ENCODE results near the gene SVOPL.

SVOPL gene

DNA sequence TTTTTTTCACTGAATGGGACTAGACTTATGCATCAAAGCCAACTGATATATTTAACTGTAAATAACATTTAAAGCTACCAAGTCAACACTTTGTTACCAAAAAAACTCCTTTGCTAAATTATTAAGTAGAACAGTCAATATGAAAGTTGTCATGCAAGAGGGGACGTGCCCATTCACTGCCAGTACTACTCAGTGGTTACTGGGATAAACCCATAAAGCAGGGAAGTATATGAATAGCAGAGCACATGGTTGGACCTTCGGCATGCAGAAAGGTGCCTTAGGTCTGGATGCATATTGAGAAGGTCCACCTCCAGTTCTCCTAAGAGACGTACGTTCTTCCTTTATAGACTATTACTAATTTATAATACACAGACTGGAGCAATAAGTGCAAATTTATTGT lies 120.1 kb downstream of the SVOPL start:
- intact Hi-C loops (cut with DNase I): no loop called here

DNA sequence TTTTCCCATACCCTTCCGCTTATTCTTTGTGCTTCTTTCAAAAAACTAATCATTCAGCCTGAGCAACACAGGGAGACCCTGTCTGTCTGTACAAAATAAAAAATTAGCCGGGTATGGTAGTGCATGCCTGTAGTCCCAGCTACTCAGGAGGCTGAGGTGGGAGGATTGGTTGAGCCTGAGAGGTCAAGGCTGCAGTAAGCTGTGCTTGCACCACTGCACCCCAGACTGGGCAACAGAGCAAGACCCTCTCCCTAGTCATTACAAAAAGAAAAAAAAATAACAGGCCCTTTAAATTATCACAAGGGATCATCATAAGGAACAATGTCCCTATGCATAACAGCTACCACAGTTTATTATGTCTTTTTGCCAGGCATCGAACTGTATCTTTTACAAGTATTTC lies 121.5 kb downstream of the SVOPL start:
- DNase-seq: no peak
- intact Hi-C loops (cut with DNase I): no loop called here

More for the DNA sequence above, 120.1 kb downstream of the SVOPL start:
- no peak for DNase-seq

- intact Hi-C loops (cut with DNase I): no loop called here
- no peak for DNase-seq
Measured at GRCh38 chr7:138579136-138579535, 122.0 kb downstream of the SVOPL start.

GRCh38 chr7:138575897-138576428 lies 125.2 kb downstream of the SVOPL start:
- no peak for DNase-seq
- intact Hi-C loops (cut with DNase I): no loop called here

DNA sequence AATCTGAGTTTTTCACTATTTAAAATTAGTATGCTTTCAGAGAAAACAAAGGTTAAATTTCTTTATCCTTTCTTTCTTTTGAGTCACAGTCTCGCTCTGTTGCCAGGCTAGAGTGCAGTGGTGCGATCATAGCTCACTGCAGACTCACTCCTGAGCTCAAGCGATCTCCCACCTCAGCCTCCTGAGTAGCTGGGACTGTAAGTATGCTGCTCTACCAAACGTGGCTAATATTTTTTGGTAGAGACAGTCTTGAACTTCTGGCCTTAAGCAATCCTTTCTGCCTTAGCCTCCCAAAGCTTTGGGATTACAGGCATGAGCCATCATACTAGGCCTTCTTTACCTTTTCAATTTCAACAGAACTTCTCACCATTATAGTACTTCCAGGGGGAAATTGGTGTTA lies 127.4 kb downstream of the SVOPL start:
- intact Hi-C loops (cut with DNase I): no loop called here
- DNase-seq: no peak

DNA sequence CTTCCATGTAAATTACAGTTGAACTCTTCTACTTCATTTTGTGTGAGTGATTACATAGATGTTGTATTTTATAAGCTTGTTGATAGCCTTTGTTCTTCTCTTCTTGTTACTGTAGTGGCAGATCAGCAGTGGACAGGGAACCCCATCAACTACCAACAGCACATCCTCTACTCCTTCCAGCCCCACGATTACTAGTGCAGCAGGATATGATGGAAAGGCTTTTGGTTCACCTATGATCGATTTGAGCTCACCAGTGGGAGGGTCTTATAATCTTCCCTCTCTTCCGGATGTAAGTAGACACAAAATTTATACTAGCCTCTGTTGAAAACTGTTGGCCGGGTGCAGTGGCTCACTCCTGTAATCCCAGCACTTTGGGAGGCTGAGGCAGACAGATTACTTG lies 130.4 kb downstream of the SVOPL start:
- no peak for DNase-seq
- intact Hi-C loops (cut with DNase I): no loop called here

DNA sequence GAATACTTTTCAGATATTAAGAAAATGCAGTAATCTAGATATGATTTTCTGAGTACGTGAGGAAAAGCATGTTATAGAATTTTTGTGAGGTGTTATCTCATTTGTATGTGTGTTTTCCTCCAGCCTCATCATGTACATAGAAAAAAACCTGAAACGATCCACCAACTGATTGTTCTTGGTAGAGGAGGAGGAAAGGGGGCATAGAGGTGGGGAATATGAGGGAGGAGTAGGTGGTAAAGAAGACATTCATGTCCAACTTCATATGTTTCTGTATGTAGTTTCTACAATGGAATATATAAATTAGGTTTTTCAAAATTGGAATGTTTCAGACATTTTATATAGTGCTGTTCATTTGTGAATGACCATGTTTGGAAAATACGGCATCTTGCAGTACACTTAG lies 131.7 kb downstream of the SVOPL start:
- DNase-seq: no peak
- intact Hi-C loops (cut with DNase I): no loop called here

- intact Hi-C loops (cut with DNase I): no loop called here
- no peak for DNase-seq
Measured at GRCh38 chr7:138568655-138569054, 132.5 kb downstream of the SVOPL start.

DNA sequence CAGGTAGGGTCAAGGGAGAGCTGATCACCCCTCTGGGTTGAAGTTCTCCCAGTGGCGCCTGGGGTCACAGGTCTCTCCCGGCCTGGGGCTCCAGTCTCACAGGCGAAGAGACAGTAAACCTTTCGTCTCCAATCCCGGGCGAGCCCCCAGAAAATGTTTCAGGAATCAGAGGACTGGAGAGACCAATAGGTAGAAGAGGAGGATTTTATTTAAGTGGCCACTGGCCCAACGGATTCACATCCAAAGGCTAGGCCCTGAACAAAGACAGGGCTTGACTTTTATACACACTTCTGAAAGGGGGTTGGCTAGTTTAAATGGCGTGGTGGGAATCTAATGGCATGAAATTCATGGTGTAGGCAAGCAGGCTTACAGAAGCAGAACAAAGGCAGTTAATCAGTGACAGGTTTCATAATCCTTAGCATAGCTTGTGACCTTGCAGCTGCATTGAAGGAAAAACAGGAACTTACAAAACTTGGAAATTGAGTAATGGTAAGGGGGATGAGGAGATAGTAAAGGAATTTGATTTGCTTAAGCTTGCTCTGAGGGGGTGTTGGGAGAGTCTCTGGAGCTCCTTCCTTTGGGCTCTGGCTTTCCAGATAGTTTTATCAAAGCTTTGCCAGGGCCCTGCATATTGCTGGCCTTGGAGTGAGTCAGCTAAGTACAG lies 135.6 kb downstream of the SVOPL start:
- DNase-seq: no peak
- intact Hi-C loops (cut with DNase I): no loop called here

DNA sequence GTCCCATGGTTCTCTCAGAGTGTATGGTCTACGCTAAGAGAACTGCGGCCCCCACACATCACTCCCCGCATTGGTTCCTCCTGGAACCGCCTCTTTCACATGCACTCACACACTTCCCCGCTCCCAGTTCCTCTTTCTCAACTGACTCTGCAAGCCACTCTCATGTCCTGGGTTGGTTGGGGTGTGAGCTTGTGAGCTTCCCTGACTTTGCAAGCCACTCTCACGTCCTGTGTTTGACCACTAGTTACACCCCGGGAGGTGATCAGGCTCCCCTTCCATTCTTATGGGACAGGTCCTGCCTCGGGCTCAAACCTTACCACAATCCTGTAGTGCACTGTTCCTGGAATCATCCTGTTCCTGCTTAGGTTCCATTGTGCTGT lies 136.1 kb downstream of the SVOPL start:
- intact Hi-C loops (cut with DNase I): no loop called here
- DNase-seq: no peak

DNA sequence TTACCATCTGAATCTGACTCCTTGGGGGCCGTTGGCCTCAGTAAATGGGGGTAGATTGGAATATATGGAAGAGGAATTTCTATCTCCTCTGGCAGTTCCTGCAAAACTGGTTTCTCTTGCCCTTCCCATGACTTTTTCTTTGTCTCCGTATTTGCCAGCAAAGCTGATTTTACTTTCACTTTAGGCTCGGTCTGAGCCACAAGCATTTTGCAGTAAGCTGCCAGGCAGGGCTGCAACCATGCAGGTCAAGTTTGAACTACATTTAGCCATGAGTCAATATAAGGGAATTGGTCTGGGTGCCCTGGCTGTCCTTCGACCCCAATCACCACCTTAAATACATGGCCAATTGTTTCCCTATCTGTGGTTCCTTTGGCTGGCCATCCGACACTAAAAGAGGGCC lies 136.8 kb downstream of the SVOPL start:
- no peak for DNase-seq
- intact Hi-C loops (cut with DNase I): no loop called here

DNA sequence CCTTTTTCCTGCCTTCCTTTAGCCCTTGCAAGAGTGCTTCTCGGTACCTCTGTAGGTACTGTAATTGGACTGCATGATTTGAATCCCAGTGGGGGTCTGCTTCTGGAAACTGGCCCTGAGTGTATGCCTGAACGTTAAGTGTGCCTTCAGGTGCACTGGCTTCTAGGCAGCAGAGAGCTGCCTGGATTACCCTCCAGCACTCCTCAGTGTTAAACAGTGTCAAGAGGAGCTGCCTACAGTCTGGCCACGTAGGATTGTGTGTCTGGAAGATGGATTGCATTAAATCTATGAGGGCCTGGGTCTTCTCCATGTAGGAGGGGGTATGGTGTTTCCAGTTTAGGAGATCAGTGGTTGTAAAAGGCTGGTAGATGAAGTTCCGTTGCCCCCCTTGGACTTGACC lies 137.4 kb downstream of the SVOPL start:
- no peak for DNase-seq
- intact Hi-C loops (cut with DNase I): no loop called here

DNA sequence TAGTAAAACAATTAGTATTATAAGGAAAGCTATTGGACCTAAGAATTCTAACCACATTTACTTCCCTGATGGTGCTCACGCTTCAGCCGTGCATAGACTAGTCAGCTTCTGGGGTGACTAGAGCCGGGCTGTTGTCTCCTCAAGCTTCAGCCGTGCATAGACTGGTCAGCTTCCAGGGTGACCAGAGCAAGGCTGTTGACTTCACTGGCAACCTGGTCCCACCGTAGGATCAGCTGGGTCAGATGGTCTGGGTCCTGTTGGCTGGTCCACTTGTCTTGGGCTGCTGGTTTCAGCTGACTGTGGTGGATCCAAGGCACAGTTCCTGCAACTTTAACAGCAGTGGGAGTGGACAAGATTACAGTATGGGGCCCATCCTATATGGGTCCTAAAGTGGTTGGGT lies 141.7 kb downstream of the SVOPL start:
- no peak for DNase-seq
- intact Hi-C loops (cut with DNase I): no loop called here

DNA sequence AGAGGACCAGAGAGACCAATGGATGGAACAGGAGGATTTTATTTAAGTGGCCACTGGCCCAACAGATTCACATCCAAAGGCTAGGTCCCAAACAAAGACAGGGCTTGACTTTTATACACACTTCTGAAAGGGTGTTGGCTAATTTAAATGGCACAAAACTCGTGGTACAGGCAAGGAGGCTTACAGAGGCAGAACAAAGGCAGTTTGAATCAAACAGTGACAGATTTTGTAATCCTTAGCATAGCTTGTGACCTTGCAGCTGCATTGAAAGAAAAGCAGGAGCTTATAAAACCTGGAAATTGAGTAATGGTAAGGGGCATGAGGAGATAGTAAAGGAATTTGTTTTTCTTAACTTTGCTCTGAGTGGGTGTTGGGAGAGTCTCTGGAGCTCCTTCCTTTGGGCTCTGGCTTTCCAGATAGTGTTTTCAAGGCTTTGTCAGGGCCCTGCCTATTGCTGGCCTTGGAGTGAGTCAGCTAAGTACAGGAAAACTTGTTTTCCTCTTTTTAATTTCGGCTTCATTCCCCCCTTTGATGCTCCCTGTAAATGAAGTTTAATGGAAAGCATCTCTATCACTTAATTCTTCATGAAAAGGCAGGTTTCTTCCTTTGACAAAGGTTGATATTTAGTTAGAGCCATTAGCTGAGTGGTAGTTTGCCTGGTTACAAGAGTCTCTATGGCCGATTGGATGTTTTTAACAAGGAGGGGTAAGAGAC lies 144.2 kb downstream of the SVOPL start:
- intact Hi-C loops (cut with DNase I): no loop called here
- no peak for DNase-seq

GRCh38 chr7:138555684-138556083 lies 145.5 kb downstream of the SVOPL start:
- no peak for DNase-seq
- intact Hi-C loops (cut with DNase I): no loop called here

DNA sequence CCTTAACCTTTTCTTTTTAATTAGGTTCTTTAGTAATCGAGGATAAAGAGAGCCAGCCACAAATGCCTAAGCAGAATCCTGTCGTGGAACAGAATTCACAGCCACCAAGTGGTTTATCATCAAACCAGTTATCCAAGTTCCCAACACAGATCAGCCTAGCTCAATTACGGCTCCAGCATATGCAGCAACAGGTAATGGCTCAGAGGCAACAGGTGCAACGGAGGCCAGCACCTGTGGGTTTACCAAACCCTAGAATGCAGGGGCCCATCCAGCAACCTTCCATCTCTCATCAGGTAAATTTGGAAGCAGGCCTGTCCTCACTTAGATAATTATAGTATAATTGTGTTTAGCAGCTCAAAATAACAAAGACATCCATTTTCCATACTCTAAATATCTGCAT lies 146.5 kb downstream of the SVOPL start:
- no peak for DNase-seq
- intact Hi-C loops (cut with DNase I): no loop called here

- DNase-seq: no peak
- intact Hi-C loops (cut with DNase I): no loop called here
Measured at GRCh38 chr7:138553805-138554204, 147.4 kb downstream of the SVOPL start.

DNA sequence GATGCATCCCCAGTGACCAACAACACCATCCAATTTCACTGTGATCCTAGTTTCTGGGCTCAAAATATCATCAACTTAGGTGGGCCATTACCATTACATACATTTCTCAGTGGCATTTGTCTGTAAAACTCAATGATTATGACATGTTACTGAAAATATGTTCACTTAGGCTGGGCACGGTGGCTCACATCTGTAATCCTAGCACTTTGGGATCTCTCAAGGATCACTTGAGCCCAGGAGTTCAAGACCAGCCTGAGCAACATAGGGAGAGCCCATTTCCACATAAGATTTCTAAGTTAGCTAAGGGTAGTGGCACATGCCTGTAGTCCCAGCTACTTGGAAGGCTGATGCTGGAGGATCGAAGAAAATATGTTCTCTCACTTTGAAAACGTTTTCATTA lies 150.1 kb downstream of the SVOPL start:
- no peak for DNase-seq
- intact Hi-C loops (cut with DNase I): no loop called here

GRCh38 chr7:138550337-138550736 lies 150.8 kb downstream of the SVOPL start:
- DNase-seq: no peak
- intact Hi-C loops (cut with DNase I): no loop called here

DNA sequence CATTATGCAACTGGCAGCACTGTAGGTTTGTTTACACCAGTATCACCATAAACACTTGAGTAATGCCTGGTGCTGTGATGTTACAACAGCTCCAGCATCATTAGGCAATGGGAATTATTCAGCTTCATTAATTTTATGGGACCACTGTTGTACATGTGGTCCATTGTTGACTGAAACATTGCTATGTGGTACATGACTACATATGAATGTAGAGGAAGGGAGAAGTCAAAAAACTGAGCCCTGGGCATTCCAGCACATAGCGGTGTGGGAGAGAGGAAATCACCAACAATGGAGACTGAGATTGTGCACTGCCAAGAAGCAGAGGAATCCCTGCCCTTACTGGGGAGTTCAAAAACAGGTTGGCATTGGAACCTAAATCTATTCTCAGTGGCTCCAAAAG lies 152.1 kb downstream of the SVOPL start:
- intact Hi-C loops (cut with DNase I): no loop called here
- DNase-seq: no peak

DNA sequence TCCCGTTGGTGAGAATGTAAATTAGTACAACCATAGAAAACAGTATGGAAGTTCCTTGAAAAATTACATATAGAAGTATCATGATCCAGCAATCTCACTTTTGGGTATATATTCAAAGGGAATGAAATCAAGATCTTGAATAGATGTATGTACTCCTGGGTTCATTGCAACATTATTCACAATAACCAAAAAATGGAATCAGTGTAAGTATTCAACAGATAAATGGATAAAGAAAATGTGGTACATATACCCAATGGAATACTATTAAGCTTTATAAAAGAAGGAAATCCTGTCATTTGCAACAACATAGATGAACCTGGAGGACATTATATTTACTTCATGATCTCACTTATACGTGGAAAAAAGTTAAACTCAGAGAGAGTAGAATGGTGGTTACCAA lies 154.3 kb downstream of the SVOPL start:
- intact Hi-C loops (cut with DNase I): no loop called here
- no peak for DNase-seq
